ENCODE data around the gene SEMA3F. TPM values are rescaled to one million over a fixed set of nuclear protein-coding genes. Genes with fewer than 3 reads are reported as not detected.
"Not testable (repeated sequence)": the region's sequence is repeated elsewhere in the genome, so short reads cannot be mapped to it uniquely, and the experiment has no call there.

Gene SEMA3F
- total RNA-seq, 1 donor from 2014 or later: 4.0 TPM

DNA sequence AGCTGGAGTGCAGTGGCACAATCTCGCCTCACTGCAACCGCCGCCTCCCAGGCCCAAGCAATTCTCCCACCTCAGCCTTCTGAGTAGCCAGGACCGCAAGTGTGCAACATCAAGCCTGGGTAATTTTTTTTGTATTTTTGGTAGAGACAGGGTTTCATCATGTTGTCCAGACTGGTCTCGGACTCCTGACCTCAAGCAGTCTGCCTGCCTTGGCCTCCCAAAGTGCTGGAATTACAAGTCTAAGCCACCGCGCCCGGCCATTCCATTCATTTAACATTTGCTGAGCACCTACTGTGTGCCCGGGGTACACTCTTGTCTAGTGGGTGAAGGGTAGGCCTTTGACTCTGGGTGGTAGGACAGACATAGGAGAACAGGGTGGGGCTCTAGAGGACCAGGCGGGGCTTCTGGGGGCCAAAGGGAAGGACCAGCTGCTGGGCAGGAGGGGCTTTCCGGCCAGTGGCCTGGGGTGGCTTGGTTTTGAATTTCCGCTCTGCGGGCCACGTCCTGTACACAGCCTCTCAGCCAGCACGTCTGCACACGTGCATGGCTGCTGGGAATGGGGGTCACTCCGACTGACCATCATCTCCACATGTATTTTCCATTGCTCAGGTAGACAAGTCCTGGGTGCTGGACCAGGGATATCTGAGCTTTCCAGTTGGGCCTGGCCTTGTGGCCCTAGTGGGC lies 52.4 kb downstream of the SEMA3F start:
- DNase-seq (ENCODE audit: low spot score): no peak
- no peak for ATAC-seq

DNA sequence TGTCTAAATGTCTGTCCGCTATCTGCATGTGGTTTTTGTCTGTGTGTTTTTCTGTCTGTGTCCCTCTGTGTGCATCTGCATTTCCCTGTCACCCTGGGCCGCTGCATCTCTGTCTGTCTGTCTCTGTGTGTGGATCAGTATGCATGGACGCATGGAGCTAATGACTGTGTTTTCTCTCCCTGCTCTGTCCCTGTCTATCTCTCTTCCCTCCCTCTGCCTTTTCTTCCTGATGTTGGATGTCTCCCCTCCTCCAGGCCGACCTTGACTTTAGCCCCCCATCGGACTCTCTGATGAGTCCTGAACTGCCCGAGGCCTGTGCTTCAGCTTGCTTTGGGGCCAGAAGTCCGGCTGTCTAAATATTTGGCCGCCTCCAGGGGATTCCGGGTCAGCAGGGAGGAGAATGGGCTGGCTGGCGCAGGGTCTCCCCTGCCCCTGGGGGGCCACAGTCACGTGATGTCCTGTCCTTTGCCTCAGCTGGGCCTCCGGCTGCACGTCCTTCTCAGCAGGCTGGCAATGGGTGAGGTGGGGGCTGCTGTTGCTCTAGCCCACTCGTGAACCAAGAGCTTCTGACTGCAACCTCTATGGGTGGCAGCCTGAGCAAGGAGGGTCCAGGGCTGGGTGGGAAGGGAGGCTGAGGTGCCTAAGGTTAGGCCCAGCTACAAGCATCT lies 53.7 kb downstream of the SEMA3F start:
- DNase-seq (ENCODE audit: low spot score): no peak
- no peak for ATAC-seq

DNA sequence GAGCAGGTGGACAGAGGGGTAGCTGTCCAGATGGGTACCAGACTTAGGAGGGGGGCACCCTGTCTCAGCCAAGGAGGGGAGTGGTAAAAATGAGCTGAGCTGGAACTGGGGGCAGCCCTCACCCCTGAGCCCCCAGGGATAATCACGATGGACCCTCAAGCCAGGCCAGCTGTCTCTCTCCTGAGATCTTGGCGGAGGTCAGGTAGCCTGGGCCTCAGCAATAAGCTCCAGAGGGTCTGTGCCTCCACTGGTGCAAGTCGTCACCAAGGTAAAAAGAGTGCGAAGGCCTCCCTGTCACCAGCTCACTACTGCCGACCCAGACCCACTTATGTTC lies 55.0 kb downstream of the SEMA3F start:
- no peak for DNase-seq (ENCODE audit: low spot score)
- no peak for ATAC-seq

DNA sequence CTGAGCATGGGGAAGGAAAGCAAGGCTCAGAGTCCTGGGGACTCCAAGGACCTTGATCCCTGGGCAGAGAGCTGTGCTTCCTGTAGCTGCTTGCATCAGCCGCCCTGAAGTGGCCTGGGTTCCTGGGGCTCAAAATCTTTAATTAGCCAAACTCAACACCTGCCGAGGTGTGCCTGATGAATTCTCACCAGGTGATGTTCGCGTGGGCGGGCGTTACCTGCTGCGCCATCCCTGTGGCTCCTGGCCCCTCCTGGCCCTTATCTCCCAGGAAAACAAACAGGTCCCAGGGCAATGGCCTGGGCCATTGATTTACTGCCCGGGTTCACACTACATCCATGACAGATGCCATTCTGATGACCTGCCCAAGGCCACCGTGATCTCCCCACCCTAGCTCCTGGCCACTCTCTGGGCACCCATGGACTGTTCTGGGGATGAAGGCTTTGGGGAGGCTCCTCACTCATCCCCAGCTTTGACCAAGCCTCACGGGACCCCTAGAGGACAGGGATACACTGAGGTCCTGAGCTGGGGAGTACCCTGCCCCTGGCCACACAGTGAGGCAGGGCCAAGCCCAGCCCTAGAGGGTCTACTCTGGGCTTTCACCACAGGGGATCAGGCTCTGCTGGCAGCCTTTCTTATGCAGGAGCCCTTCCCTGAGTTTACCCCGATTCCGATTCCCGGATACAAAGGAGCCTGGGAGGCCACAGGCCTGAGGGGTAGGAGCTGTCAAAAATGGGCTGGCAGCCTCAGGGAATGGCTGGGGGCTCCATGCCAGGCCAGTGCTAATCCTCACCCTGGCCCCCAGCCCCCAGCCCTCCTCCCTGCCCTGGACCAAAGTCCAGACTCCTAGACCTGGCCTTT lies 55.6 kb downstream of the SEMA3F start:
- peak; percentile 58 for ATAC-seq
- DNase-seq (ENCODE audit: low spot score): peak; percentile 95

DNA sequence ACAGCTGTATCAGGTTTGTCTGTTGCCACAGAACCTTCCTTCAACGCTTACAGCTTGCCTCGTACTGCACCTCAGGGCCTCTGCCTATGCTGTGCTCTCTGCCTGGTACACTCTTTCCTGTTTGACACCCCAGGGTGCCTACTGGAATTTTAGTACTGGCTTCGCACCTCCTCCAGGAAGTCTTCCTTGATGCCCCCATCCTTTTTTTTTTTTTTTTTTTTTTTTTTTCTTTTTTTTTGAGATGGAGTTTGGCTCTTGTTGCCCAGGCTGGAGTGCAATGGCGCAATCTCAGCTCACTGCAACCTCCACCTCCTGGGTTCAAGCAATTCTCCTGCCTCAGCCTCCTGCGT lies 56.2 kb downstream of the SEMA3F start:
- DNase-seq (ENCODE audit: low spot score); ATAC-seq: not testable (repeated sequence)

DNA sequence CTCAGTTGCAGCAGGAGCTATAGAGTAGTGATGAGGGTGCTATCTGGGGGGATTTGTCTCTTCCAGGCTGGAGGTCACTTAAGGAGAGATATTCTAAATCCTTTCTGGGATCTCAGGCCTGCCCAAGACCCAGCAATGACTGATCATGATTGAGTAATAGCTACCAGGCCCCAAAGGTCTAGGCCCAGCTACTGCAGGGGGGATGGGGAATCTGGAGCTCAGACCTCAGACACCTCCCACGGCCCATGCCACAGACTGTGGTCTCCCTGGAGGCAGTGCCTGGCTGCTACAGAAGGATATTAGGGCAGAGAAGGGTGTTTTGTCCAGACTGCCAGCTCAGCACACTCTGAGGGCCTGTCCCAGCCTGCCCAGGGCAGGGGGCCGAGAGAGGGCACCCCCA lies 56.8 kb downstream of the SEMA3F start:
- ATAC-seq (peak; percentile 17), DNase-seq (ENCODE audit: low spot score) (peak; percentile 68)

DNA sequence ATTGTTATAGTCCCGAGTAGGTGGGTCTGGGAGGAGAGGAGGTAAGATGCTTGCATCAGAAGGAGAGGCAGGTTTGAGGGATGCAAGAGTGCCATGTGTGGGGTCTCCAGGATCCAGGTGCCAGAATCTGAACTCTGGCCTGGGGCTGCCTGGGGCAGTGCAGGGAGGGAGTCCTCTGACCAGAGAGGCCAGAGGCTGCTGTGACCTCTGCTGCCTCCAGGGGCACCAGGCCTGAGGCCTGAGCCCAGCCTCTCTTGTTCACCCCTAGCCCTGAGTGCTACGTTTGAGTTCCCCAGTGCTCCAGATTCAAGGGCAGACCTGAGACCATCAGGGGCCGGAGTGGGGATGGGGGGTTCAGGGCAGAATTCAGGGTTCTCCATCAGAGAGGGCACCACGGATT lies 57.4 kb downstream of the SEMA3F start:
- DNase-seq (ENCODE audit: low spot score): no peak
- no peak for ATAC-seq

DNA sequence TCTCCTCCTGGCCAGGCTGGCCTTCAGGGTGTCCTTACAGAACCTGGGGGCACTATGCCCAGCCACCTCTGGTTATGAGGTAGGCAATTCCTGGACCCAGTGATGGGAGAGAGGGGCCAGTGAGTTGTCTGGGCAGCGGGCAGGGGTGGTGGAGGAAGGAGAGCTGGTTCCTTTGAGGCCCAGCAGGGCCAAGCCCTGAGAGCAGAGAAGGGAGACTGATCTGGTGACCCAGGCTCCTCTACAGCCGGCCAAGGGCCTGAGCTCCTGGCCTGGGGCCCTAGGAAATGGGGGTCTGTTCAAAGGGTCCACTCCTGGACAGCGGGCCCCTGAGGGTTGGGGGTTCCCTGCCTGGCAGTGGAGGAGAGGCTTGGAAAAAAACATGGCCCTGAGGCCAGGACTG lies 57.8 kb downstream of the SEMA3F start:
- no peak for ATAC-seq

DNA sequence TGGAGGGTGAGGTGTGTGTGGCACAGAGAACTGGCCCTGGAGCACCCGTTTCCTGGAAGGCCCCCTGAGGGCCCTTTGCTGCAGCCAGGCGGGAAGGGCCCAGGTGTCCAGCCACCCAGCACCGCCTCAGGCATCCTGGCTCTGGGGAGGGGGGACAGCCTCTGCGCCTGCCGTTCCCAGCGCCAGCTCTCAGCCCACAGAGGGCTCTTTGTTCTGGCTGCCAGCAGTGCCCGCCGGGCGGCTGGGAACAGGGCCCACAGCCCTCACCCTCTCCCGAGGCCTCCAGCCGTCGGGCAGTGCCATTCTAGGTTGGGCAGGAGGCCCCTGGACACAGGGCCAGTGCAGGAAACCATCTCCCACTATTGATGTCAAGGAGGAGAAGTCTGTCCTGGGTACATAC lies 58.2 kb downstream of the SEMA3F start:
- no peak for DNase-seq (ENCODE audit: low spot score)
- peak; percentile 7 for ATAC-seq

More for the DNA sequence above, 57.8 kb downstream of the SEMA3F start:
- DNase-seq (ENCODE audit: low spot score): no peak

DNA sequence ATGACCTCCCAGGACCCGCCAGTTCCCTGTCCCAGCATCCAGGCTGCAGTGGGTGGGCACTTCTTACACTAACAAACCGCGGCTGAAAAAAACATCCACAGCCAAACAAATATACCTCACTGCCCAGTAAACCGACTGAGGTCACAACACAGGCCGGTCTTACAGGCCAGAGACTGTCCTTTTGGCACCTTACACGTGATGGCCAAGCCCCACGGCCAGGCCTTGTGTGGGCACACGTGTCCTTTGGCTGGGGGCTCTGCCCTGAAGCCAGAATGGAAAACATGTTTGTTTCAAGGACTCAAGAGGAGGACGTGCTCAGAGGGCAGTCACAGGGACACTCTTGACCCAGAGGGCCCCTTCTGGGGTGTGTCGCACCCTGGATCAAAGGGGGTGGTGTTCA lies 59.7 kb downstream of the SEMA3F start:
- peak; percentile 1 for ATAC-seq

DNA sequence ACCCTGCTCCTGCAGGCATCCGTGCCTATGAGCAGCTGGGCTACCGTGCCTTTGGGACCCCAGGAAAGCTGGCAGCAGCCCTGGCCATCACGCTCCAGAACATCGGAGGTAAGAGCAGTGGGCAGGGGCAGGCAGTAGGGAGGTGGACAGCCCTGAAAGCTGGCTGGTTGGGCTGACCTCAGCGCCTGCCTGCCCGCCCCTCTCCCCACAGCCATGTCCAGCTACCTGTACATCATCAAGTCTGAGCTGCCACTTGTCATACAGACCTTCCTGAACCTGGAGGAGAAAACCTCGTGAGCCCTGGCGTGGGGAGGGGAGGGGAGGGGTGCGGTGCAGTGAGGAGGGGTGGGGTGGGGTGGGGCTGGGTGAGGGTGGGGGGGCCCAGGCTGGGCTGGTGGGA lies 60.4 kb downstream of the SEMA3F start:
- DNase-seq (ENCODE audit: low spot score) (no peak), ATAC-seq (no peak)

More for the DNA sequence above, 59.7 kb downstream of the SEMA3F start:
- DNase-seq (ENCODE audit: low spot score): peak; percentile 69

DNA sequence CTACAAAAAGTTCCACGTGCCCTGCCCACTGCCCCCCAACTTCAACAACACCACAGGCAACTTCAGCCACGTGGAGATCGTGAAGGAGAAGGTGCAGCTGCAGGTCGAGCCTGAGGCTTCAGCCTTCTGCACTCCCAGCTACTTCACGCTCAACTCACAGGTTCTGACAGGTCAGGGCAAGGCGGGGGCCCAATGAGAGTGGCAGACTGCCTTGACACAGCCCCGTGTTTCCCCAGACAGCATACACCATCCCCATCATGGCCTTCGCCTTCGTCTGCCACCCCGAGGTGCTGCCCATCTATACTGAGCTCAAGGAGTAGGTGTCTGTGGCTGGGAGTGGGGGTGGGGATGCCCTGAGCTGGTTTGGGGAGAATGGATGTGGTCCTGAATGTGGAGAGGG lies 62.6 kb downstream of the SEMA3F start:
- no peak for DNase-seq (ENCODE audit: low spot score)
- ATAC-seq: no peak

DNA sequence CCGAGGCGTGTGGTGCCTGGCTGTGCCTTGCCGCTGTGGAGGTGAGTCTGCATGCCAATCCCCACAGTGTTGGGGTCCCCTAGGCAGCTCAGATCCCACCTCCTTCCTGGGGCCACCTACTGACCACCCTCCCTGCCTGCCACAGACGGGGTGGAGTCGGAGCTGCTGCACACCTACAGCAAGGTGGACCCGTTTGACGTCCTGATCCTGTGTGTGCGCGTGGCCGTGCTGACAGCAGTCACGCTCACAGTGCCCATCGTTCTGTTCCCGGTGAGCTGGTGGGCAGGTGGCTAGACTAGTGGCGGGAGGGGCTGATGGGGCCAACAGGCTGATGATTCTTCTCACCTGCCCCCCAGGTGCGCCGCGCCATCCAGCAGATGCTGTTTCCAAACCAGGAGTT lies 63.3 kb downstream of the SEMA3F start:
- ATAC-seq (no peak), DNase-seq (ENCODE audit: low spot score) (no peak)

DNA sequence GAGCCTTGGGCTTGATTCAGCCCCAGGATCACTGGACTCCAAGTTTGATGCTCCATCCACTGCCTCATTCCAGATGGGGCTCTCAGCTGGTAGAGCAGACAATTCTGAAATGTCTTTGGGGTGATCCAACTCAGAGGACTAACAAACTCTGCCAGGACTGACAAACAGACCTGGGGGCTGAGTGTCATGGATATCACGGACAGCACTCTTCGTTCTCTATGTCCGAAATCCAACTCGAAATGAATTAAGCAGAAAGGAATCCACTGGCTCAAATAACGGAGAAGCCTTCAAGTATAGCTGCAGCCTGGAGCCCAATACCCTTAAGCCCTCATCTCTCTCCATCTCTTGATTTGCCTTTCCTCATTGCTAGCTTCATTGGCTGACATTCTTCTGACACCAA lies 64.2 kb downstream of the SEMA3F start:
- ATAC-seq (no peak), DNase-seq (ENCODE audit: low spot score) (no peak)

DNA sequence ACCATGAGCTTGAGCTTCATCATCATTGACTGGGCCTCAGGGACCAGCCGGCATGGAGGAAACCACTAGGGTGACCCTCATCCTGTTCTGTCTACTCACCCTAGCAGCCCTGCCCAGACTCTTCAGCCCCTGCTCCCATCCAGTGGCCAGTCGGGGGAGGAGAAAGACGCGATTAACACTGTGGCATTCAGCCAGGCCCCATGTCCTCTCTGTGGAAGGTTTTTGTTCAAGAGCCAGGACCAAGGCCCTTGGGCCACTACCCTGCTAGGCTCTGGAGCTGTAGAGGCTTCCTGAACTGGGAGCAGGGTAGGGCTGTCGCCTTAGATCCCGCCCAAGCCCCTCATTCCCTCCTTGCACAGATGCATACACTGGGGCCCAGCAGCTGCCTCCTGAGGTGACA lies 65.0 kb downstream of the SEMA3F start:
- ATAC-seq: peak; percentile 43

DNA sequence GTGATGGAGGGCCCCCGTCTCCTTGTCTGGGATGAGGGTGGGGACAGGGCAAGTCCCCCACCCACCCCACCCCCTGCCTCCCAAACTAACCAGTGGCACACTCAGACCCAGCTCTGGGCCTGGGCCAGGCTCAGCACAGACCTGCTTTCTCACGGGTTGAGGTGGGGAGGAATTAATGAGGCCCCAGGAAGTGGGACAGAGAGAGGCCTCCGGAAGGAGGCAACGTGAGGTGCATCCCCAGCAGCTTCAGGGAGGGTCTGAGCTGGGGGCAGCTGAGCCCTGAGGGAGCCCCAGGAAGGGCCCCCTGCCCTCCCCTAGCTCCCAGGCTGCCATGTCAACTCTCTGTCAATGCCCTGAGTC lies 65.9 kb downstream of the SEMA3F start:
- DNase-seq (ENCODE audit: low spot score): no peak

More for the DNA sequence above, 65.0 kb downstream of the SEMA3F start:
- peak; percentile 72 for DNase-seq (ENCODE audit: low spot score)

DNA sequence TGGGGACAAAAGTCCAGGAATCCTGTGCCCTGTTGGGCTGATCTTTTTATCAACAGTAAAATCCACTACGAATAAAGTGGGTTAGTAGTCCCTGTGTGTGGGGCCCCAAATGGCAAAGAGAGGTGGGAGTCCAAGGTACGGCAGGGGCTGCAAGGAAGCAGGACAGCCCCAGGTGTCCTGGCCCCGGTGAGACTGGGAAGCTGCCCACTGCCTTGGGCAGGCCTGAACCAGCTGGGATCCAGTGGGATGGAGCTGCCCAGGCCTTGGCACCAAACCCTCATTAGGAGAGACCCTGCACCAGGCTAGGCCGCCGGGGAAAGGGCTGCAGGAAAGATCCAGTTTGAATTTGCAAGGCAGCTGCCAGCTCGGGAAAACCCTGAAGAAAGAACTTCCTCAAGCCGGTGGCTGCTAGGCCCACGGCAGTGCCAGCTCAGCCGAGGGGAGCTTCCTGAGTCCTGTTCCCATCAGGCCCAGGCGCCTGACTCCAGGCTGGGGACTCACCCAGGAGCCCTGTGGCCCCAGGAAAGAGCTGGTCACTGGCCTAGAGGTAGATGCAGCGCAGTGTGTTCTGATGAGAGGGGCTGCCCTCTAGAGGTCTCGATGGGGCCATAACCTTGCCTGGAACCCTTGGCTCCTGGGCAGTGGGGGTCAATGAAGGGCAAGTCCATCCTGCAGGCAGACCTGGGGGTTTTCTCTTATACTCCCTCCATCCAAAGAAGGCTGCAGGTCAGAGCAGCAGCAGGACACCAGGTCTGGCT lies 66.5 kb downstream of the SEMA3F start:
- ATAC-seq (peak; percentile 70), DNase-seq (ENCODE audit: low spot score) (peak; percentile 76)

More for the DNA sequence above, 65.9 kb downstream of the SEMA3F start:
- ATAC-seq: peak; percentile 5

DNA sequence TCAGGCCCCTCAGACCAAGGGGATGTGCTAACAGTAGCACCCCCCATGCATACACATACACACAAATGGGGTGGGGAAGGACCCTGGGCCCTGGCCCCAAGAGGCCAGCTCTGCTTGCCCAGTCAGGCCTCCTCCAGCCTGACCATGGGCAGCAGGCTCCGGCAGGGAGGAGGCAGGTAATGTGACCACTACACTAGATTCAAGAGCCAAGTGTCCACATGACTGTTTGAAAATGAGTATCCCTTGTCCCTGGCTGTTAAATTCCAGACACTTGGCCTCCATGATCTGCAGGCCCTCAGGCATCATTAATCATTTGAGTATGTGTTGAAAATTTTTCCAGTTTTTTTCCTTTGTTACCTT lies 67.0 kb downstream of the SEMA3F start:
- peak; percentile 3 for ATAC-seq
- no peak for DNase-seq (ENCODE audit: low spot score)

DNA sequence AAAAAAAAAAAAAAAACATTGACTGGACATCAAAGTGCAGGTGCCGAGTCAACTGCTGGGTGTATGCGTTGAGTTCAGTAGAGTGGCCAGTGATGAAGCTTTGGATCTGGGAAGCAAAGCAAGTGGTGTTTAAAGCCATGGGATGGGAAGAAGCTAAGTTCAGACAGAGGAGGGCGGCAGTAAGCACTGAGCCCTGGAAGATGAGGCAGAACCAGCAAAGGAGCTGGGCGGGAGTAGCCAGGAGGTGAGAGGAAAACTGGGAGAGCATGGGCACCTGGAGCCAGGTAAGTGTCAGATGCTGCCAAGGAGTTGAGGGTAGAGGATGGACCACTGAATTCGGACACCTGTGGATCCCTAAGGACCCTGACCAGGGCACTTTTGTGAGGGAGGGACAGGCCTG lies 69.5 kb downstream of the SEMA3F start:
- no peak for DNase-seq (ENCODE audit: low spot score)

DNA sequence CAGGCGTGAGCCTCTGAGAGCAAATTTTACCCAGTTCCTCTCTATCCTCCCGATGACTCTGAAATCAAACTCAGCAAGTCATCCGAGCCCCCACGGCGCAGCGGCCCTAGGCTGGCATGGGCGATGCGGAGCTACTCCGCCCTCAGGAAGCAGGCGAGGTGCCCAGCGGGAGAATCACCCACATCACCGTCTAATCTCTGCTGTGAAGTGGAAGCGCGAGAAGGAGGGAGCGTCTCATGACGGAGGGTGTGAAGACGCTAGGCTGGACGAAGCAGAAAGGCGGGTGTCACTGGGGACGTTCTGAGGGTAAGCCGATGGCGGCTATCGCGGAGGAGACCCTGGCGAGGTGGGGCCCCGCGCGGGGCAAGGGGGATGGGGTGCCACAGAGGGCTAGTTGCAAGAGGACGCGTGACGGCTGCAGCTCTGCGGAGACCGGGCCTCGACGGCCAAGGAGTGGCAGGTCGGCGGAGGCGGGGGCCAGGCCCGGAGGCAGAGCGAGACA lies 71.8 kb downstream of the SEMA3F start:
- peak; percentile 7 for ATAC-seq

More for the DNA sequence above, 69.5 kb downstream of the SEMA3F start:
- no peak for ATAC-seq

More for the DNA sequence above, 71.8 kb downstream of the SEMA3F start:
- peak; percentile 64 for DNase-seq (ENCODE audit: low spot score)
